GM12878 (cell line): ENCODE results near the gene CD72.

ENCODE experiments used
- ATF3 ChIP-seq: IDR thresholded peaks from 2 replicates; pipeline ENCODE4 v1.6.1; 2011; ENCODE audit warnings: low read depth, mild to moderate bottlenecking, low read length, moderate library complexity, borderline replicate concordance; ENCODE audit errors: extremely low read depth
- CTCF ChIP-seq, 3 experiments: IDR thresholded peaks in 2 of 3; conservative IDR thresholded peaks in 1 of 3; 2 replicates each; pipeline ENCODE4 v1.5.1; 2011; ENCODE audit warnings: low read depth in 3 of 3, low read length in 3 of 3, mild to moderate bottlenecking in 3 of 3, control low read depth in 2 of 3, moderate library complexity in 2 of 3, inconsistent platforms in 1 of 3, mixed read lengths in 1 of 3; ENCODE audit not compliant: control insufficient read depth in 2 of 3, insufficient read depth in 1 of 3; ENCODE audit errors: extremely low read depth in 1 of 3
- IKZF1 ChIP-seq: fragments of 450-650 bp; conservative IDR thresholded peaks from 2 replicates; pipeline ENCODE4 v1.6.1; 2017; ENCODE audit warnings: antibody characterized with exemption, mild to moderate bottlenecking
- POLR2A ChIP-seq: IDR thresholded peaks from 2 replicates; pipeline ENCODE4 v1.6.1; 2011; ENCODE audit warnings: low read depth, mild to moderate bottlenecking, low read length
- POLR2AphosphoS5 ChIP-seq: IDR thresholded peaks from 2 replicates; pipeline ENCODE4 v1.6.1; 2011; ENCODE audit warnings: mild to moderate bottlenecking, low read length, inconsistent platforms
- SUZ12 ChIP-seq: fragments of 200-600 bp; sonication (generic); IDR thresholded peaks from one replicate; pipeline ENCODE4 v1.6.1; 2018; ENCODE audit warnings: antibody characterized with exemption, mild to moderate bottlenecking; ENCODE audit not compliant: unreplicated experiment
- ZNF274 ChIP-seq: IDR thresholded peaks from one replicate; pipeline ENCODE4 v1.8.0; 2011; ENCODE audit not compliant: insufficient read length, insufficient read depth

- TF ChIP-seq CTCF (IDR thresholded peaks at IDR 0.05 in 2 of 3, conservative IDR thresholded peaks at IDR 0.05 in 1 of 3; ENCODE audit: control insufficient read depth in 2 of 3, extremely low read depth in 1 of 3, insufficient read depth in 1 of 3, low read depth in 3 of 3, low read length in 3 of 3) (peak; percentile 98), POLR2A (peak; percentile 74), POLR2AphosphoS5 (peak; percentile 74), ZNF274 (no peak), ATF3 (peak; percentile 22; the same call in 1 of the 2 replicates), IKZF1 (peak; percentile 86), SUZ12 (no peak)
Measured at GRCh38 chr9:35646533-35647265, 28.5 kb upstream of the CD72 start.
